Pulmonary artery endothelial cell (primary cell): ENCODE measurements around the gene ADGRB2. TPM values are rescaled to one million over a fixed set of nuclear protein-coding genes. Genes with fewer than 3 reads are reported as not detected.

Source experiments
- DNase-seq: peaks from one replicate; pipeline ENCODE4 v3.0.0-alpha.2; 2011; ENCODE audit warnings: low read depth, low spot score
- total RNA-seq: library from RNA; depleted of rRNA; stranded (reverse); fragments of >200 nt; gene quantifications from 2 replicates; pipeline ENCODE4 v1.2.3, GENCODE V29; 2014

Gene ADGRB2
- total RNA-seq: 0.85 and 0.92 TPM in 2 replicates

- DNase-seq: no peak
Observed at GRCh38 chr1:31764312-31765040, at the start of gene ADGRB2. TSS of gene ADGRB2 (minus strand) at chr1:31764340. CDS start at chr1:31757221, 7,119 bp downstream.

- DNase-seq: no peak
Observed at GRCh38 chr1:31812158-31812829, 48.2 kb upstream of the ADGRB2 start.

GRCh38 chr1:31811605-31812004 lies 47.5 kb upstream of the ADGRB2 start:
- no peak for DNase-seq

- no peak for DNase-seq
Observed at GRCh38 chr1:31809698-31810097, 45.6 kb upstream of the ADGRB2 start.

GRCh38 chr1:31807273-31808048 lies 43.3 kb upstream of the ADGRB2 start:
- DNase-seq: no peak

GRCh38 chr1:31805318-31805717 lies 41.2 kb upstream of the ADGRB2 start:
- no peak for DNase-seq

GRCh38 chr1:31804098-31804497 lies 40.0 kb upstream of the ADGRB2 start:
- no peak for DNase-seq

GRCh38 chr1:31803610-31804009 lies 39.5 kb upstream of the ADGRB2 start:
- no peak for DNase-seq

- no peak for DNase-seq
Observed at GRCh38 chr1:31802190-31803150, 38.3 kb upstream of the ADGRB2 start.

GRCh38 chr1:31801458-31801857 lies 37.3 kb upstream of the ADGRB2 start:
- no peak for DNase-seq

GRCh38 chr1:31800674-31800967 lies 36.5 kb upstream of the ADGRB2 start:
- no peak for DNase-seq

- no peak for DNase-seq
Observed at GRCh38 chr1:31799895-31800673, 35.9 kb upstream of the ADGRB2 start.

- DNase-seq: no peak
Observed at GRCh38 chr1:31799196-31799894, 35.2 kb upstream of the ADGRB2 start.

GRCh38 chr1:31798433-31799195 lies 34.5 kb upstream of the ADGRB2 start:
- DNase-seq: no peak

GRCh38 chr1:31798086-31798432 lies 33.9 kb upstream of the ADGRB2 start:
- no peak for DNase-seq

- DNase-seq: no peak
Observed at GRCh38 chr1:31797216-31797615, 33.1 kb upstream of the ADGRB2 start.

GRCh38 chr1:31796707-31797106 lies 32.6 kb upstream of the ADGRB2 start:
- no peak for DNase-seq

- no peak for DNase-seq
Observed at GRCh38 chr1:31795801-31796621, 31.9 kb upstream of the ADGRB2 start.
